GM10248 (cell line): ENCODE data around the gene PPP1R18.
"Not testable (repeated sequence)": the region's sequence is repeated elsewhere in the genome, so short reads cannot be mapped to it uniquely, and the experiment has no call there.

Experiments used
- CTCF ChIA-PET: fragments of 300-600 bp; sonication (Branson Sonifier 250); formaldehyde crosslinking; extraction: SDS; loops from one replicate; lab custom pipeline; 2021; ENCODE audit warnings: antibody characterized with exemption; lab: Yijun Ruan, JAX
- POLR2A ChIA-PET: fragments of 350-650 bp; sonication (Branson Sonifier 250); formaldehyde crosslinking; extraction: SDS; loops from one replicate; lab custom pipeline; 2020; ENCODE audit warnings: antibody characterized with exemption; lab: Yijun Ruan, JAX
- DNase-seq: peaks from one replicate; pipeline ENCODE4 v3.0.0; 2012; ENCODE audit errors: extremely low spot score
- TF ChIP-seq, protein P1 (sequence below): IDR thresholded peaks from 2 replicates; pipeline ENCODE4 v1.5.1; 2012; ENCODE audit warnings: mild to moderate bottlenecking, low read depth; ENCODE audit errors: extremely low read depth, missing control alignments, control extremely low read depth

PPP1R18 gene

GRCh38 chr6:30664994-30665767, 21.3 kb downstream of the PPP1R18 start:
- POLR2A ChIA-PET = no interaction called here
- TF ChIP-seq, protein P1, sequence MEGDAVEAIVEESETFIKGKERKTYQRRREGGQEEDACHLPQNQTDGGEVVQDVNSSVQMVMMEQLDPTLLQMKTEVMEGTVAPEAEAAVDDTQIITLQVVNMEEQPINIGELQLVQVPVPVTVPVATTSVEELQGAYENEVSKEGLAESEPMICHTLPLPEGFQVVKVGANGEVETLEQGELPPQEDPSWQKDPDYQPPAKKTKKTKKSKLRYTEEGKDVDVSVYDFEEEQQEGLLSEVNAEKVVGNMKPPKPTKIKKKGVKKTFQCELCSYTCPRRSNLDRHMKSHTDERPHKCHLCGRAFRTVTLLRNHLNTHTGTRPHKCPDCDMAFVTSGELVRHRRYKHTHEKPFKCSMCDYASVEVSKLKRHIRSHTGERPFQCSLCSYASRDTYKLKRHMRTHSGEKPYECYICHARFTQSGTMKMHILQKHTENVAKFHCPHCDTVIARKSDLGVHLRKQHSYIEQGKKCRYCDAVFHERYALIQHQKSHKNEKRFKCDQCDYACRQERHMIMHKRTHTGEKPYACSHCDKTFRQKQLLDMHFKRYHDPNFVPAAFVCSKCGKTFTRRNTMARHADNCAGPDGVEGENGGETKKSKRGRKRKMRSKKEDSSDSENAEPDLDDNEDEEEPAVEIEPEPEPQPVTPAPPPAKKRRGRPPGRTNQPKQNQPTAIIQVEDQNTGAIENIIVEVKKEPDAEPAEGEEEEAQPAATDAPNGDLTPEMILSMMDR = no peak
- DNase-seq = no peak
- CTCF ChIA-PET = interaction anchor here (0.8 to 6.3 kb wide), 11 partner anchors 7 to 212 kb away, joined by 3 to 29 read pairs (median 4); partner anchors contain the start of gene DHX16

- POLR2A ChIA-PET, DNase-seq: not testable (repeated sequence)
- CTCF ChIA-PET = interaction anchor here (1.0 to 1.6 kb wide), 3 partner anchors 15 to 73 kb away, joined by 4 to 5 read pairs (median 5); partner anchors contain the start of gene DHX16
Measured at GRCh38 chr6:30657922-30658321, 28.5 kb downstream of the PPP1R18 start.

GRCh38 chr6:30657454-30657853, 29.0 kb downstream of the PPP1R18 start:
- DNase-seq = no peak
- TF ChIP-seq, protein P1 = no peak
- POLR2A ChIA-PET = no interaction called here
- CTCF ChIA-PET = interaction anchor here (1.6 kb wide), 1 partner anchor 73 kb away, joined by 4 read pairs; no protein-coding TSS in a partner anchor

DNA sequence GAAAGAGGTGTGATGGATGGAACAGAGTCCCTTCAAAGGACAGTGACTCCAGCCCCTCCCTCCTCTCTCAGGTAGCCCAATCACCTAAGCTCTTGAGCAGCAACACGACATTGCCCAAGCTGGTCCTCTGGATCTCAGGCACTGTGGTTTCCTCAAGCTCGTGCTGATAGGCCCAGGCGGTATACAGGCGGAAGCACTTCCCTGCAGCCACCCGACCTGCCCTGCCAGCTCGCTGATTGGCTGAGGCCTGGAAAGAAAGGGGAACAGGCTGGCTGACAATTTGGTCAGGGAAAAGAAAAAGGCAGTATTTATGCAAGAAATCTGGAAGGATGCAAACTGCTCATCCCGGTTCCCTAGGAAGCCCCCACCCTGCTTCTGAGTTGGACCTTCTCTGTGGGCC, 29.9 kb downstream of the PPP1R18 start:
- TF ChIP-seq, protein P1 = no peak
- ChIA-PET POLR2A (interaction anchor here (0.6 kb wide), 2 partner anchors 63 to 555 kb away, joined by 3 read pairs; no protein-coding TSS in a partner anchor), CTCF (interaction anchor here (1.0 to 1.6 kb wide), 7 partner anchors 9 to 101 kb away, joined by 3 to 7 read pairs (median 4); partner anchors contain the start of gene C6orf136)
- no peak for DNase-seq

DNA sequence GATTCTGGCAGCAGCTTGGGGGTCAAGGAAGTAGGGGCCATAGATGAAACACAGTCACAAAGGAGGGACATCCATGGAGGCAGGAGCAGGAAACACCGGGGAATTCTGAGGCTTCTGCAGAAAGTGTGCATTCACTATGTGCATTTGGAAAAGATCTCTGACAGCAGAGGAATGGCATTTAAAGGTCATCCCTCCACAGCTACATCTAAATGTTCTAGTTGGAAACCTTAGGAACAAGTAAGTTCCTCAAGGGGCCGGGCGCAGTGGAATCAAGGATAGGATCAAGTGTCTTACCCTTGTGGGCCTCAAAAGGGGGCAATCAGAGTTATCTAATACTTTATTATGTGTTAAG, 30.7 kb downstream of the PPP1R18 start:
- POLR2A ChIA-PET = no interaction called here
- DNase-seq = no peak
- CTCF ChIA-PET = interaction anchor here (1.0 to 4.5 kb wide), 5 partner anchors 10 to 102 kb away, joined by 3 to 15 read pairs (median 4); partner anchors contain the start of gene DHX16
- TF ChIP-seq, protein P1 = no peak

- POLR2A ChIA-PET = no interaction called here
- TF ChIP-seq, protein P1 = no peak
- CTCF ChIA-PET = interaction anchor here (1.0 to 4.5 kb wide), 4 partner anchors 17 to 102 kb away, joined by 3 to 15 read pairs (median 3); partner anchors contain the start of gene DHX16
- no peak for DNase-seq
Measured at GRCh38 chr6:30654798-30655742, 31.4 kb downstream of the PPP1R18 start.
